GM13976 (cell line): ENCODE data around the gene CEP85L.
A peak's percentile ranks its signal among the peaks of the same experiment; 100 is the strongest.

Experiments used
- DNase-seq: peaks from one replicate; pipeline ENCODE4 v3.0.0; 2012; ENCODE audit warnings: low spot score
- in situ Hi-C: fragments of 300-500 bp; cut with MboI; formaldehyde crosslinking; loops from one replicate; pipeline ENCODE4 v1.12.0; 2022; ENCODE audit warnings: low sequenced_read_pairs, mixed read lengths, inconsistent platforms; ENCODE audit not compliant: unreplicated experiment
- TF ChIP-seq, protein P1 (sequence below): IDR thresholded peaks from 2 replicates; pipeline ENCODE4 v1.5.1; 2012; ENCODE audit warnings: borderline replicate concordance, mild to moderate bottlenecking; ENCODE audit not compliant: insufficient read depth; ENCODE audit errors: extremely low read depth, missing control alignments, control extremely low read depth

CEP85L gene

DNA sequence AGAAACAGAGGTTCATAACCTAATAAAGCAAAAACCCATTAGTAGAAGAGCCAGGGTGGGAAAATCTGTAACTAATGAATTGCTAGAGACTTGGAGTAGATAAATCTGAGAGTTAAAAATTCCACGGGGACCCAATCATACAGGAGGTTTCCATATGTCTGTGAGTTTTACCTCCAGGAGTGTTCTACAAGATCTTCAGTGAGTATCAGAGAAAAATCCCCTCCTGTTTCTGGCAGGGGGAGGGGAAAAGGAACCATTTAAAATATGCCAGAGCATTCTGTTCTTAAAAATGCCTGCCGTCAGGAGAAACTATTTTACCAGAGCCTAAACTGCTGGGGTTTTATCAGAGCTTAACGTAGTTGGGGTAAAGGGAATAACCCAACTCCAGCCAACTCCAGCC, 157.3 kb downstream of the CEP85L start:
- DNase-seq: no peak
- in situ Hi-C loops: no loop called here
- TF ChIP-seq, protein P1, sequence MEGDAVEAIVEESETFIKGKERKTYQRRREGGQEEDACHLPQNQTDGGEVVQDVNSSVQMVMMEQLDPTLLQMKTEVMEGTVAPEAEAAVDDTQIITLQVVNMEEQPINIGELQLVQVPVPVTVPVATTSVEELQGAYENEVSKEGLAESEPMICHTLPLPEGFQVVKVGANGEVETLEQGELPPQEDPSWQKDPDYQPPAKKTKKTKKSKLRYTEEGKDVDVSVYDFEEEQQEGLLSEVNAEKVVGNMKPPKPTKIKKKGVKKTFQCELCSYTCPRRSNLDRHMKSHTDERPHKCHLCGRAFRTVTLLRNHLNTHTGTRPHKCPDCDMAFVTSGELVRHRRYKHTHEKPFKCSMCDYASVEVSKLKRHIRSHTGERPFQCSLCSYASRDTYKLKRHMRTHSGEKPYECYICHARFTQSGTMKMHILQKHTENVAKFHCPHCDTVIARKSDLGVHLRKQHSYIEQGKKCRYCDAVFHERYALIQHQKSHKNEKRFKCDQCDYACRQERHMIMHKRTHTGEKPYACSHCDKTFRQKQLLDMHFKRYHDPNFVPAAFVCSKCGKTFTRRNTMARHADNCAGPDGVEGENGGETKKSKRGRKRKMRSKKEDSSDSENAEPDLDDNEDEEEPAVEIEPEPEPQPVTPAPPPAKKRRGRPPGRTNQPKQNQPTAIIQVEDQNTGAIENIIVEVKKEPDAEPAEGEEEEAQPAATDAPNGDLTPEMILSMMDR: no peak

DNA sequence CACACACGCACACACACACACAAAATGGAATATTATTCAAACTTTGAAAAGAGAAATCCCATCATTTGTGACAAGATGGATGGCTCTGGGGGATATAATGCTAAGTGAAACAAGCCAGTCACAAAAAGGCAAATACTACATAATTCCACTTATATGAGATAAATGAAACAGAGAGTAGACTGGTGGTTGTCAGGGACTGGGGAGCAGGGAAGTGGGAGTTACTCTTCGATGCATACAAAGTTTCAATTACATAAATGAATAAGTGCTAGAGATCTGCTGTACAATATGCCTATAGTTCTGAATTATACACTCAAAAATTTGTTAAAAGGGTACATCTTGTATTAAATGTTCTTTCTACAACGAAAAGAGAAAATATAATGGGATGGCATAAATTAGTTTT, 161.4 kb downstream of the CEP85L start:
- in situ Hi-C loops: no loop called here
- no peak for DNase-seq
- TF ChIP-seq, protein P1: no peak

DNA sequence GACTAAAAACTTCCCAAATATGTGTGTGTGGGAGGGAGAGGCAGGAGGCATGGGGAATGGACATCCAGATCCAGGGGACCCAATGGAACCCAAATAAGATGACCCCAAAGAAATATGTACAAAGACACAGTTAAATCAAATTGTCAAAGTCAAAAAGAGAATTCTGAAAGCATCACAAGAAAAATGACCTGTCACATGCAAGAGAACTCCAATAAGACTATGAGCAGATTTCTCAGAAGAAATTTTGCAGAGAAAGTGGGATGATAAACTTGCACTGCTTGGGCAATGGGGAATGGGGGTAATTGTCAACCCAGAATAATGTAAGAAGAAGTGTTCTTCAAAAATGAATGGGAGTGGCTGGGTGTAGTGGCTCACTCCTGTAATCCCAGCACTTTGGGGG, 162.8 kb downstream of the CEP85L start:
- in situ Hi-C loops: no loop called here
- TF ChIP-seq, protein P1: no peak
- no peak for DNase-seq

DNA sequence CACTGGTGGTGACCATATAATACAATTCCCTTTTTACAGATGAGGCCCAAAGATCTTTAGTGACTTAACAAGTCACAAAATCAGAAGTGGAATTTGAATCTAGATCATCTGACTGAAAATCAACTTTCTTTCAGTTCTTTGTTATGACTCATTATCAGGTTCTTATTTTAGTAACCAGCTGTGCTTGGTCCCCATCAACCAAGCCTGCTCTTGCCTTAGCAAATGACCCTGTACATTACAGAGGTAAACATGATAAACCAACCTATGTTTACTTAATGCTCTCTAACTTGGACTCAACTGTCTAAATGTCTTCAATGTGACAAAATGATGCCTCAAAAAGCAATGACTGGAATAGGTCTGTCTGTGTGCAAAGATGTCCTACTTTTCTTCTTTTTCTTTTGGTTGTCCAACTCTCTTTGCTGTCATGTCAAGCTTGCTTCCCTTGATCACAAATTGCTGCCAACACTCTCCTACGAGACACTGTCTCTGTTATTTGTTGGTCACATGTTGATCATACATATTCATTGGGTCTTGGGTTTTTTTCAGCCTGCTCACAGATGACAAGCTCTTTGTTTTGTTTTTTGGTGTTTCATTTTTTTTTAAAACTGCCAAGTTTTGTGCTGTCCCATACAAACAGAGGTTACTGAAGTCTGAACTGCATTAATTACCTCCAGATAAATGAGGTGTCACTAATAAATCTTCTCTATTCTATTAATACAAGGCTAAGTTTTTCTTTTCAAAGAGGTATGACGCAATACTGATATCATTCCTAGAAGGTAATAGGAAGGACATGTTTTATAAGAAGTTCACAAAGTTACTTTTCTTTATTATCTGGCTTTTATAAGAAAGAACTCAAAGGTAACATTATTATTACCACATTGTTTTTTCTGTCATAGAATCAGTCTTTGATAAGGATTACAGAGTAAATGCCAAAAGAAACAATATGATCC, 165.5 kb downstream of the CEP85L start:
- DNase-seq: peak; percentile 31
- in situ Hi-C loops: no loop called here
- TF ChIP-seq, protein P1: no peak

DNA sequence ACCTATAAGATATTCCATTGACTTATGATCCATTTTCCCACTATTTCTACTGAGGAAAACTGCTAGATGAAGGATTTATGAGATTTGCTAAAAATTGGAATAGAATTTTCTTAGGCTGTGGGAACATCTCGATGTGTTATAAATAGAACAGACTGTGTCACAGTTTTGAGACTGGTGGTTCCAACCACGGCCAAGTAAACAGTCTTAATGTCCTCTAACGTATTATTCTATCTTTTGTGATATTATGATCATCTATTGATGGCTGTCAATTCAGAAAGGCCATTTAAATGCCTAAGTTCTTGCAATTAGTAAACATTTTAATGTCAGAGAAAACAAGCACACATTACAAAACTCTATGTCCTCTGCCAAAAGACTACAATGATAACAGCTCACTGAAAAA, 174.8 kb downstream of the CEP85L start:
- DNase-seq: no peak
- in situ Hi-C loops: no loop called here
- TF ChIP-seq, protein P1: no peak

DNA sequence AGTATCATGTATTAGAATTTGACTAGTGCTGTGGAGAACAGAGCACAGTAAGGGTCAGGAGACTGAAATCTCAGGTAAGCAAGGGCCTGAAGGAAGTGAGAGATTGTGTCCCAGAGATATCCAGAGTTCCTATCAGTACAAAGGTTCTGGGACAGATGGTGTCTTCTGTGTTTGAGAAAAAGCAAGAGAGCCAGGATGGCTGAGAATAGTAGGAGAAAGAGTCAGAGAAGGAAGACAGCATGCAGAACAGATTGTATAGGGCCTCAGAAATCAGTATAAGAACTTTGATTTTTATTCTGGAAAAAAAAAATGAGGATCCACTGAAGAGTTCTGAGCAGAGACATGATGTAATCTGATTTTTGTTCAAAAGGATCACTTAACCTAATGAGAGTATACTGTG, 178.1 kb downstream of the CEP85L start:
- TF ChIP-seq, protein P1: no peak
- in situ Hi-C loops: no loop called here
- DNase-seq: no peak
